Fibroblast of peridontal ligament (primary cell): ENCODE measurements around the gene MDH1.
A peak's percentile ranks its signal among the peaks of the same experiment; 100 is the strongest.

Source experiments
- DNase-seq: peaks from one replicate; pipeline ENCODE4 v3.0.0-alpha.2; 2010; ENCODE audit errors: extremely low read depth

MDH1 gene

GRCh38 chr2:63632382-63632781 is 43.6 kb downstream of the MDH1 start:
- no peak for DNase-seq

DNA sequence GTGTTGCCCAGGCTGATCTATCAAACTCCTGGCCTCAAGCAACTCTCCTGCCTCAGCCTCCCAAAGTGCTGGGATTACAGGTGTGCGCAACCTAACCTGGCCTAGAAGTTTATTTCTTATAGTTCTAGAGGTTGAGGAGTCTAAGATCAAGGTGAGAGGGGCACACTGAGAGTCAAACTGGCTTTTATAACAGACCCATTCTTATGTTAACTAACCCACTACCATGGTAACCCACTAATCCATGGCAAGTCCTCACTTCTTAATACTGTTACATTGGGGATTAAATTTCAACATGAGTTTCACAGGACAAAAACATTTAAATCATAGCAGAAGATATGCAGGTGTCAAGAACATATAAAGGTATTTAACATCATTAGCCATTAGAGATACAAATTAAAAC is 50.6 kb downstream of the MDH1 start:
- no peak for DNase-seq

GRCh38 chr2:63642946-63643345 is 54.2 kb downstream of the MDH1 start:
- peak; percentile 55 for DNase-seq

GRCh38 chr2:63643486-63643885 is 54.7 kb downstream of the MDH1 start:
- DNase-seq, result no peak

DNA sequence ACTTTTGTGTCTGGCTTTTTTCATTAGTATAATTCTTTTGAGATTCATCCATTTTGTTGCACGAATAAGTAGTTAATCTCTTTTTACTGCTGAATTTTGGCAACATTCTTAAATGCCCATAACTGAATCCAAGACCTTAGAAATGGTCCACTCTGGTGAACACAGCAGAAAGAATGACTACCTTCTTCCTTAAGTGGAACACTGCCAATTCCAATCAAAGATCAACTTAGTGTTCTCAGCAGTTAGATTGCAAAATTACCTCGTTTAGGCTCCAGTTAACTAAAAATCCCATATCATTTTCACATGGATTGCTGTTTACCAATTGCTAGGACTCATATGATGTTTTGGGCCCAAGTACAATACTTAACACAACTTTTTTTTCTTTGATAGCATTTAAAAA is 59.9 kb downstream of the MDH1 start:
- DNase-seq, result no peak

DNA sequence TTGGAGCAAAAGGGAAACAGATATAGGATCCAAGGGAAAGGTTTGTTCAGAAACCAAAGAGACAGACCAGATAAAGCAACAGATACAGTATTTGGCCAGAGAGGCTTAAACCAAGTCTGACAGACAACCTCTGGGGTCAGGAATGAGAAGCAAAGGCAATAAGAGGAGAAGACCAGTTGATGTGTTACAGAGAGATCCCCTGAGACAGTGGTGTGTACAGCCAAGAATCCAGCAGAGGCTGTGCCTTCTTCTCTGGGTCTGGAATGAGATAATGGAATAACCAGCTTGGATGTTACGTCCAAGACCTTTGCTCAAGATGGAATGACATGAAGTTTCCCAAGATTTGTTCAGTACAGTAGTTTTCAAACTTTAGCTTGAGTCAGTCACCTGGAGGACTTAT is 61.1 kb downstream of the MDH1 start:
- no peak for DNase-seq

GRCh38 chr2:63650756-63651155 is 62.0 kb downstream of the MDH1 start:
- no peak for DNase-seq

DNA sequence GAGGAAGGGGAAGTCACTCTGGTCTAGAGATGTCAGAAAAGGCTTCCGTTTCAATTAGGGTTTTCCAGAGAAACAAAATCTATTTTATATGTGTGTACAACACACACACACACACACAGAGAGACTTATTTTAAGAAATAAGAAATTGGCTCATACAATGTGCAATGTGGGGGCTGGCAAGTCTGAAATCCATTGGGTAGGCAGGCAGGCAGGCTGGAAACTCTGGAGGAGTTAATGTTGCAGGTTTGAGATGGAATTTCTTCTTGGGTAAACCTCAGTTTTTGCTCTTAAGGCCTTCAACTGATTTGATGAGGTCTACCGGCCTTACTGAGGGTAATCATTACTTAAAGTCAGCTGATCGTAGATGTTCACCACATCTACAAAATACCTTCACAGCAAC is 62.6 kb downstream of the MDH1 start:
- DNase-seq, result no peak

DNA sequence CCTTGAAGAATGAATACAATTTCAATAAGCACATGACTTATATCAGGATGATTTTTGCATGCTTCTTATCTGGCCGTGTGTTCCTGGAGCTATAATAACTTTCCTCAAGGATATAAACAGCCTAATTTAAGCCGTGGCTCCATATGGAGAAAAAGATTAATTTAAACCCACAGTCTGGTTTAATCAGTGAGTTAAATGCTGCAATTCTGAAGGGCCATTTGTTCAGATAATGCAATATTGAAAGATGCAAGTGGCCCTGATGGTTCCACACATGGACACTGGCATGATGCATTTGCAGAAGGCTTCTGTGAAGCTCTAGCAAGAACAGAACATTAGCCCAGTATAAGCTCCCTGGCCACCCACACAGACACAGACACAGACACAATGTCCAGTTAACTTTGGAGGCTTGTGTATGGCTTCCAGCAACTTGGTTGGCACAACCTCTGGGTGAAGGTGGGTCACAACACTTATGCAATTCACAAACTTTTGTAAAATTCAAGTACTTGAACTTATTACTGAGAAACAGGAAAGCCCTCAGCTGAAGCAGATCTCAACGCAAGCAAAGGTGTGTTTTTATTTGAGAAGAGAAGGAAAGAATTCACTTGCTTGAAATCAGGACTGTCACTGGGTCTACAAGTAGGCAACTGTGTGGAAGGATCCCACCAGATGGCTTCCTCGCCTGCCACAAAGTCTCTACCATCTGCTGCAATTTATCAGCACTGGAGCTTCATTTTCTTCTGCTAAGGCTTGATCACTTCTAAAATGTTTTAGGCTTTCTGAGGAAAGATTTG is 63.3 kb downstream of the MDH1 start:
- no peak for DNase-seq

GRCh38 chr2:63652652-63652985 is 63.9 kb downstream of the MDH1 start:
- no peak for DNase-seq

GRCh38 chr2:63654959-63655358 is 66.2 kb downstream of the MDH1 start:
- DNase-seq, result peak; percentile 42
